Spleen (tissue), 13 donors: Measurements from ENCODE around the gene DNMBP. TPM values are rescaled to one million over a fixed set of nuclear protein-coding genes. Genes with fewer than 3 reads are reported as not detected.

Experiments used
- DNase-seq: peaks from one replicate; pipeline ENCODE4 v3.0.0-alpha.2; 2020
- H3K27ac ChIP-seq, 8 donors: fragments of 200-600 bp; sonication (generic) in 7 of 8; 1 replicate in 4 of 8; 2 replicates in 4 of 8; pipeline versions ENCODE4 v1.5.0 to v1.8.0; 2016 to 2021; ENCODE audit warnings: inconsistent platforms in 4 of 8, mild to moderate bottlenecking in 4 of 8, moderate library complexity in 1 of 8
- H3K27me3 ChIP-seq, 7 donors: fragments of 200-600 bp; sonication (generic) in 6 of 7; replicated peaks in 1 of 7; 1 replicate in 4 of 7; 2 replicates in 3 of 7; pipeline versions ENCODE4 v1.5.0 to v1.8.0; 2016 to 2021; ENCODE audit warnings: inconsistent platforms in 3 of 7, mild to moderate bottlenecking in 1 of 7
- H3K36me3 ChIP-seq, 6 donors: fragments of 200-600 bp; sonication (generic) in 5 of 6; 1 replicate in 4 of 6; 2 replicates in 2 of 6; pipeline versions ENCODE4 v1.5.0 to v1.8.0; 2016 to 2021; ENCODE audit warnings: inconsistent platforms in 2 of 6
- H3K4me1 ChIP-seq, 6 donors: fragments of 200-600 bp; sonication (generic) in 5 of 6; 1 replicate in 3 of 6; 2 replicates in 3 of 6; pipeline versions ENCODE4 v1.5.0 to v1.8.0; 2016 to 2021; ENCODE audit warnings: inconsistent platforms in 3 of 6
- H3K4me3 ChIP-seq, 8 donors: fragments of 200-600 bp; sonication (generic) in 7 of 8; 1 replicate in 4 of 8; 2 replicates in 4 of 8; pipeline versions ENCODE4 v1.5.0 to v1.8.0; 2016 to 2021; ENCODE audit warnings: inconsistent platforms in 4 of 8, mild to moderate bottlenecking in 4 of 8, moderate library complexity in 2 of 8
- H3K9me3 ChIP-seq, 8 donors: fragments of 200-600 bp; sonication (generic) in 7 of 8; 1 replicate in 4 of 8; 2 replicates in 4 of 8; pipeline versions ENCODE4 v1.5.0 to v1.8.0; 2016 to 2021; ENCODE audit warnings: inconsistent platforms in 4 of 8
- POLR2A ChIP-seq, 3 donors: fragments of 450-650 bp; IDR thresholded peaks; one replicate each; pipeline ENCODE4 v1.5.1; 2017; ENCODE audit warnings: antibody characterized with exemption in 3 of 3, mild to moderate bottlenecking in 1 of 3
- POLR2AphosphoS5 ChIP-seq, 3 donors: sonication (generic); formaldehyde crosslinking; IDR thresholded peaks; one replicate each; pipeline ENCODE4 v1.5.1; 2017; ENCODE audit warnings: antibody characterized with exemption in 3 of 3
- WGBS, 5 donors: extraction: QIAGEN DNeasy Blood & Tissue Kit in 3 of 5; methylation state at CpG; one replicate each; pipeline versions ENCODE4 v1.1.5 to v1.1.7; 2013 to 2018; 5-methylcytosine and 5-hydroxymethylcytosine counted together
- intact Hi-C: fragments of 100-400 bp; cut with DNase I; formaldehyde crosslinking; loops from one replicate; pipeline ENCODE4 v1.15.0; 2023; ENCODE audit warnings: low total_unique reads
- long read RNA-seq, 2 donors: transcript quantifications; one replicate each; lab custom pipeline, GENCODE V29; 2026
- polyA plus RNA-seq, 3 donors: library from polyadenylated mRNA; stranded (reverse); fragments of 200-250 nt; gene quantifications; one replicate each; pipeline ENCODE4 v1.2.1, GENCODE V29; 2013
- total RNA-seq, 7 donors: library from RNA; depleted of rRNA in 3 of 7; stranded (reverse); fragments of >200 nt in 3 of 7; fragmentation: NEBNext Ultra II Directional in 4 of 7; extraction: Animal tissue kit (Norgen Biotek cat#: 25700) in 4 of 7; gene quantifications; one replicate each; pipeline versions ENCODE4 v1.1.0 to v1.2.1, GENCODE V29; 2016 to 2021
- TF ChIP-seq, protein P1 (sequence below), 11 experiments: fragments of 200-600 bp in 7 of 11; fragments of 450-650 bp in 4 of 11; sonication (generic) in 4 of 11; IDR thresholded peaks in 8 of 11; conservative IDR thresholded peaks in 3 of 11; 1 replicate in 7 of 11; 2 replicates in 4 of 11; pipeline versions ENCODE4 v1.4.0 to v1.8.0; 2016 to 2021; ENCODE audit warnings: antibody characterized with exemption in 11 of 11, inconsistent platforms in 4 of 11, mild to moderate bottlenecking in 1 of 11
- donor health status: healthy with polysubstance abuse.
- donor health status: DM: no; HTN: no; CAD: no; lungs with moderate emphysema.
- donor health status: DM: no; HTN: no; CAD: no.
- donor health status: Bipolar disorder and iron deficiency.
- donor health status: healthy.
- donor health status: DM: no; HTN: no; CAD: no.
- donor health status: DM: yes; HTN: yes; CAD: no.

DNMBP gene, protein sequence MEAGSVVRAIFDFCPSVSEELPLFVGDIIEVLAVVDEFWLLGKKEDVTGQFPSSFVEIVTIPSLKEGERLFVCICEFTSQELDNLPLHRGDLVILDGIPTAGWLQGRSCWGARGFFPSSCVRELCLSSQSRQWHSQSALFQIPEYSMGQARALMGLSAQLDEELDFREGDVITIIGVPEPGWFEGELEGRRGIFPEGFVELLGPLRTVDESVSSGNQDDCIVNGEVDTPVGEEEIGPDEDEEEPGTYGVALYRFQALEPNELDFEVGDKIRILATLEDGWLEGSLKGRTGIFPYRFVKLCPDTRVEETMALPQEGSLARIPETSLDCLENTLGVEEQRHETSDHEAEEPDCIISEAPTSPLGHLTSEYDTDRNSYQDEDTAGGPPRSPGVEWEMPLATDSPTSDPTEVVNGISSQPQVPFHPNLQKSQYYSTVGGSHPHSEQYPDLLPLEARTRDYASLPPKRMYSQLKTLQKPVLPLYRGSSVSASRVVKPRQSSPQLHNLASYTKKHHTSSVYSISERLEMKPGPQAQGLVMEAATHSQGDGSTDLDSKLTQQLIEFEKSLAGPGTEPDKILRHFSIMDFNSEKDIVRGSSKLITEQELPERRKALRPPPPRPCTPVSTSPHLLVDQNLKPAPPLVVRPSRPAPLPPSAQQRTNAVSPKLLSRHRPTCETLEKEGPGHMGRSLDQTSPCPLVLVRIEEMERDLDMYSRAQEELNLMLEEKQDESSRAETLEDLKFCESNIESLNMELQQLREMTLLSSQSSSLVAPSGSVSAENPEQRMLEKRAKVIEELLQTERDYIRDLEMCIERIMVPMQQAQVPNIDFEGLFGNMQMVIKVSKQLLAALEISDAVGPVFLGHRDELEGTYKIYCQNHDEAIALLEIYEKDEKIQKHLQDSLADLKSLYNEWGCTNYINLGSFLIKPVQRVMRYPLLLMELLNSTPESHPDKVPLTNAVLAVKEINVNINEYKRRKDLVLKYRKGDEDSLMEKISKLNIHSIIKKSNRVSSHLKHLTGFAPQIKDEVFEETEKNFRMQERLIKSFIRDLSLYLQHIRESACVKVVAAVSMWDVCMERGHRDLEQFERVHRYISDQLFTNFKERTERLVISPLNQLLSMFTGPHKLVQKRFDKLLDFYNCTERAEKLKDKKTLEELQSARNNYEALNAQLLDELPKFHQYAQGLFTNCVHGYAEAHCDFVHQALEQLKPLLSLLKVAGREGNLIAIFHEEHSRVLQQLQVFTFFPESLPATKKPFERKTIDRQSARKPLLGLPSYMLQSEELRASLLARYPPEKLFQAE (N-terminal part only)
- total RNA-seq (10 to 100 TPM; 15.3 to 19.5 (median 16.9) TPM), polyA plus RNA-seq (1 to 10 TPM; 4.6 to 8.9 (median 6.3) TPM)
- long read RNA-seq, donor 1, partial matches to known transcripts, result 5 of 5 reads
- long read RNA-seq, donor 1, other reads (novel, unspliced or antisense), result 0 of 5 reads
- long read RNA-seq, donor 2, result 0 reads

DNA sequence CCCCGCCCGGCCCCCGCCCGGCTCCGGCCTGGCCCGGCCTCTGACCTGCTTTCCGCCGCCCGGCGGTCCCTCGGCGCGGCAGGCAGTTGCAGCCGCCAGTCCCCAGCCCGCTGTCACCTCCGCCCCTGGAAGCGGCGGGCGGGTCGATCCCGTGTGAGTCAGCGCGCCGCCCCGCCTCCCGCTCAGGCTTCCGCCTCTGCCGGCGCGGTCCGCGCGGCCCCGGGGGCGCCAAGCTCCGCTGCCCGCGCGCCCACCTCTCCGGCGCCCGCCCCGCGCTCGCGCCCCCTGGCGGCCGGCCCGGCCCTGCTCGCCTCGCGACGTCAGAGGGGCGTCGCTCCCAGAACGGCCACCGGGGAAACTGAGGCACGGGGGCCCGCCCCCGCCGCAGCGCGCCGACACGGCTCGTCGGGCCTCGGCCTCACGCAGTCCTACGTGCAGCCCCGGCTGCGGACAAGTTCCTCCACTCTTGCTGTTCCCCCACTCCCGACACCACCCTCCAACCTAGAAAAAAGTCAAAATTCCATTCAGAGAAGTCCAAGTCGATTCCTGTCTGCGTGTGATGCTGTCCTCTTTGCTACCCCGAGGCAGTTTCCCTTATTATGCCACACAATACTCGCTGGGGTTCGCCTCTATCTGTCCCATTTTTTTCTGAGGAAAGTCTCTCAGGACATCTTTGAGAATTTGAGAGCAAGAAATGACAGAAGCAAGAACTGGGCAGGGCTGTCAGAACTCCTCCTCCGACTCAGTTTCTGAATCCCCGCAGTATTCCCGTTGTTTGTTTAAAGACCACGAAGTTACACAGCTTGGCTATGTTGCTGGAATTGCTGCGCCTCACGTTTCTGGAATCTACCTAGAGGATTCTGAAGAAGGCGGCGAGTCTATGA lies at the start of gene DNMBP:
Gene DNMBP (minus strand): TSS at position 155 of the 884 bp plus-strand sequence. CDS start 37,823 bp downstream, outside the sequence.
- Histone ChIP-seq H3K27ac (peak within 1 kb of the TSS; percentile 44 to 91 (median 82)), H3K4me3 (peak within 1 kb of the TSS; percentile 64 to 85 (median 76)), H3K9me3 (no peaks in the 10 kb centered on the region), H3K4me1 (peaks cover 20 to 60% (median 44%) of the 10 kb centered on the region in 6 donors), H3K27me3 (no peaks in the 10 kb centered on the region), H3K36me3 (no peaks in the 10 kb centered on the region)
- DNase-seq, result peak; percentile 97
- TF ChIP-seq POLR2A (IDR thresholded peaks at IDR 0.05), result no peak
- TF ChIP-seq POLR2AphosphoS5 (IDR thresholded peaks at IDR 0.05), result peak; percentile 78 to 85 (median 85)
- TF ChIP-seq, protein P1, sequence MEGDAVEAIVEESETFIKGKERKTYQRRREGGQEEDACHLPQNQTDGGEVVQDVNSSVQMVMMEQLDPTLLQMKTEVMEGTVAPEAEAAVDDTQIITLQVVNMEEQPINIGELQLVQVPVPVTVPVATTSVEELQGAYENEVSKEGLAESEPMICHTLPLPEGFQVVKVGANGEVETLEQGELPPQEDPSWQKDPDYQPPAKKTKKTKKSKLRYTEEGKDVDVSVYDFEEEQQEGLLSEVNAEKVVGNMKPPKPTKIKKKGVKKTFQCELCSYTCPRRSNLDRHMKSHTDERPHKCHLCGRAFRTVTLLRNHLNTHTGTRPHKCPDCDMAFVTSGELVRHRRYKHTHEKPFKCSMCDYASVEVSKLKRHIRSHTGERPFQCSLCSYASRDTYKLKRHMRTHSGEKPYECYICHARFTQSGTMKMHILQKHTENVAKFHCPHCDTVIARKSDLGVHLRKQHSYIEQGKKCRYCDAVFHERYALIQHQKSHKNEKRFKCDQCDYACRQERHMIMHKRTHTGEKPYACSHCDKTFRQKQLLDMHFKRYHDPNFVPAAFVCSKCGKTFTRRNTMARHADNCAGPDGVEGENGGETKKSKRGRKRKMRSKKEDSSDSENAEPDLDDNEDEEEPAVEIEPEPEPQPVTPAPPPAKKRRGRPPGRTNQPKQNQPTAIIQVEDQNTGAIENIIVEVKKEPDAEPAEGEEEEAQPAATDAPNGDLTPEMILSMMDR (IDR thresholded peaks at IDR 0.05 in 8 of 11, conservative IDR thresholded peaks at IDR 0.05 in 3 of 11), result peak; percentile 10 to 74 (median 56)
- intact Hi-C loops, result no loop called here
- 4 to 12% (median 8%) methylated on average over 23 to 86 of the region's 86 CpGs for WGBS, 5 donors

GRCh38 chr10:100057948-100058347 lies 48.2 kb upstream of the DNMBP start:
- 52 to 83% (median 69%) methylated on average over 1 of the region's 1 CpG for WGBS, 5 donors
- intact Hi-C loops, result no loop called here
- DNase-seq, result no peak
- Histone ChIP-seq H3K9me3 (peaks cover 0 to 10% (median 7%) of the 10 kb centered on the region in 8 donors), H3K36me3 (no peaks in the 10 kb centered on the region), H3K27ac (no peak overlapping the region), H3K4me1 (no peaks in the 10 kb centered on the region), H3K27me3 (peaks cover 0 to 7% (median 0%) of the 10 kb centered on the region in 7 donors), H3K4me3 (no peak overlapping the region)
- TF ChIP-seq, protein P1 (IDR thresholded peaks at IDR 0.05 in 8 of 11, conservative IDR thresholded peaks at IDR 0.05 in 3 of 11), result no peak
- TF ChIP-seq POLR2AphosphoS5 (IDR thresholded peaks at IDR 0.05) (no peak), POLR2A (IDR thresholded peaks at IDR 0.05) (no peak)

DNA sequence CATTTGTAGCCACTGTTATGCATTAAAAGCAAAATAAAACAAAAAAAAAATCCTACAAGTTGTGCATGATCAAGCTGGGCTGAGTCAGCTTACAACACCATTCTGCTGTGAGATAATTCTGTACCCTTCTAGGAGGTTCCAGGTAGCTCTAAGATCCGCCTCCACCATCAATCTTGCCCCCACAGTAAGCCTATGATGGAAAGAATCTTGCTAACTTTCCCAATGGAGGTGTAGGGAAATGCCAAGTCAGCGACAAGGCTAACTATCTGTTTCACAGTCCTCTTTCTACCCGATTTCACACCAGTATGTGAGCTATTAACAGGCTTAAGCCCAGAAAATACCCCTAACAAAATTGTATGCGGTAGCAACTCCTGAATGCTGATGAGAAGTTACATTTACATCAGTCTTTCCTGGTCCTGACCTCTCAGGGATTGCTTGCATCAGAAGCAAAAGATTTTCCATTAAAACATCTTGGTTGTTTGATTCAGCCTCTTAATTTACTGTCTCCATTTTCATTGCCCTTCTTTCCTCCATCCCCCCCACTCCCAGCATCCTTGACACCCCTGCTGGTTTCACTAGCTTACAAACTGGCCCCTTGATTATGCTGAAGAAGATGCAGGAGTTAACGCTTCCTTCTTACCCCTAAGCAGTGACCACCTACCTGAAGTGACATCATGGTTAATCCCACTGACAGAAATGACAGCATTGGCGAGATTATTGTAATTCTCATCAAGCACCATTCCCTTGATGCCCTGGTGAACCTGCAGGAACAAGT lies 44.1 kb upstream of the DNMBP start:
- no peak overlapping the region for H3K4me3 ChIP-seq
- DNase-seq, result no peak
- no peaks in the 10 kb centered on the region for H3K36me3 ChIP-seq
- WGBS, 5 donors, result 59 to 70% (median 64%) methylated on average over 6 of the region's 6 CpGs
- H3K4me1 ChIP-seq, result no peaks in the 10 kb centered on the region
- peaks cover 0 to 16% (median 0%) of the 10 kb centered on the region in 7 donors for H3K27me3 ChIP-seq
- TF ChIP-seq, protein P1 (IDR thresholded peaks at IDR 0.05 in 8 of 11, conservative IDR thresholded peaks at IDR 0.05 in 3 of 11), result no peak
- TF ChIP-seq POLR2A (IDR thresholded peaks at IDR 0.05) (no peak), POLR2AphosphoS5 (IDR thresholded peaks at IDR 0.05) (no peak)
- no peak overlapping the region for H3K27ac ChIP-seq
- H3K9me3 ChIP-seq, result peaks cover 0 to 10% (median 7%) of the 10 kb centered on the region in 8 donors
- intact Hi-C loops, result no loop called here
